Sciatic nerve (tissue), 2 donors: ENCODE results near the gene DYNC1I1. TPM values are rescaled to one million over a fixed set of nuclear protein-coding genes. Genes with fewer than 3 reads are reported as not detected.

ENCODE experiments used
- ATAC-seq: fragments of 200-7000 bp; cut with Tn5 transposase; one replicate; pipeline ENCODE4 v1.9.1; 2020; ENCODE audit warnings: mild to moderate bottlenecking, moderate library complexity
- DNase-seq: peaks from one replicate; pipeline ENCODE4 v3.0.0-alpha.2; 2020; ENCODE audit warnings: low spot score
- intact Hi-C: fragments of 100-400 bp; cut with DNase I; formaldehyde crosslinking; loops from one replicate; pipeline ENCODE4 v1.14.2; 2022
- total RNA-seq: library from RNA; stranded (reverse); fragmentation: NEBNext Ultra II Directional; extraction: Animal tissue kit (Norgen Biotek cat#: 25700); gene quantifications from one replicate; pipeline ENCODE4 v1.2.1, GENCODE V29; 2021
- donor health status: DM: no; HTN: no; CAD: no.
- donor health status: DM: no; HTN: no; CAD: no.

Gene DYNC1I1
- total RNA-seq, 1 donor from 2014 or later: 4.3 TPM

GRCh38 chr7:96088579-96088978 lies 316.2 kb downstream of the DYNC1I1 start:
- no peak for DNase-seq
- intact Hi-C loops: no loop called here
- ATAC-seq: no peak

- no peak for DNase-seq
- ATAC-seq: no peak
- intact Hi-C loops: no loop called here
These were observed 317.2 kb downstream of the DYNC1I1 start for GRCh38 chr7:96089511-96089910.

- intact Hi-C loops: no loop called here
- no peak for ATAC-seq
- DNase-seq: no peak
These were observed 318.4 kb downstream of the DYNC1I1 start for GRCh38 chr7:96090756-96091155.

GRCh38 chr7:96093435-96093834 lies 321.1 kb downstream of the DYNC1I1 start:
- DNase-seq (no peak), ATAC-seq (no peak)
- intact Hi-C loops: no loop called here

GRCh38 chr7:96097835-96098234 lies 325.5 kb downstream of the DYNC1I1 start:
- DNase-seq: no peak
- intact Hi-C loops: no loop called here
- ATAC-seq: no peak

- ATAC-seq: no peak
- no peak for DNase-seq
- intact Hi-C loops: no loop called here
These were observed 328.4 kb downstream of the DYNC1I1 start for GRCh38 chr7:96100737-96101136.

GRCh38 chr7:96102096-96102811 lies 329.9 kb downstream of the DYNC1I1 start:
- no peak for DNase-seq
- ATAC-seq: no peak
- intact Hi-C loops: no loop called here

- DNase-seq (no peak), ATAC-seq (no peak)
- intact Hi-C loops: no loop called here
These were observed 332.6 kb downstream of the DYNC1I1 start for GRCh38 chr7:96104984-96105383.

- intact Hi-C loops: no loop called here
- no peak for DNase-seq
- no peak for ATAC-seq
These were observed 339.1 kb downstream of the DYNC1I1 start for GRCh38 chr7:96111405-96111804.

- DNase-seq: no peak
- intact Hi-C loops: no loop called here
- ATAC-seq: no peak
These were observed 341.8 kb downstream of the DYNC1I1 start for GRCh38 chr7:96114190-96114589.

GRCh38 chr7:96116173-96116572 lies 343.8 kb downstream of the DYNC1I1 start:
- DNase-seq (no peak), ATAC-seq (no peak)
- intact Hi-C loops: no loop called here

GRCh38 chr7:96118449-96119001 lies 346.2 kb downstream of the DYNC1I1 start:
- ATAC-seq: no peak
- DNase-seq: no peak
- intact Hi-C loops: no loop called here

GRCh38 chr7:96120445-96121225 lies 348.3 kb downstream of the DYNC1I1 start:
- intact Hi-C loops: no loop called here
- ATAC-seq: no peak
- no peak for DNase-seq

GRCh38 chr7:96121752-96122151 lies 349.4 kb downstream of the DYNC1I1 start:
- intact Hi-C loops: no loop called here
- ATAC-seq: no peak
- DNase-seq: no peak

- ATAC-seq (no peak), DNase-seq (no peak)
- intact Hi-C loops: no loop called here
These were observed 350.4 kb downstream of the DYNC1I1 start for GRCh38 chr7:96122746-96123145.

GRCh38 chr7:96126382-96126781 lies 354.0 kb downstream of the DYNC1I1 start:
- DNase-seq: no peak
- no peak for ATAC-seq
- intact Hi-C loops: no loop called here

- ATAC-seq: no peak
- no peak for DNase-seq
- intact Hi-C loops: no loop called here
These were observed 355.4 kb downstream of the DYNC1I1 start for GRCh38 chr7:96127746-96128145.

- intact Hi-C loops: no loop called here
- ATAC-seq (no peak), DNase-seq (no peak)
These were observed 359.2 kb downstream of the DYNC1I1 start for GRCh38 chr7:96131525-96131924.

- intact Hi-C loops: no loop called here
These were observed 362.9 kb downstream of the DYNC1I1 start for GRCh38 chr7:96135241-96135640.

GRCh38 chr7:96136600-96137239 lies 364.4 kb downstream of the DYNC1I1 start:
- DNase-seq: no peak
- no peak for ATAC-seq
- intact Hi-C loops: no loop called here

More at GRCh38 chr7:96135241-96135640, 362.9 kb downstream of the DYNC1I1 start:
- DNase-seq (no peak), ATAC-seq (no peak)
